Stimulated activated memory B cell treated with anti-CD40 and anti-IgM and Interleukin-4, amounts not matched to agents 10 μg/mL and 1 μg/mL and 100 μg/mL, for 72 hours (primary cell): ENCODE data around the gene PTPRA.
A peak's percentile ranks its signal among the peaks of the same experiment; 100 is the strongest.

ENCODE experiments used
- ATAC-seq: fragments of 150-1000 bp; cut with Tn5 transposase; 2 replicates; pipeline ENCODE4 v1.10.0; 2021
- H3K27ac Mint-ChIP-seq: one replicate; pipeline ENCODE4 v1.8.0; 2022; ENCODE audit warnings: mild to moderate bottlenecking, mixed read lengths
- H3K27me3 Mint-ChIP-seq: one replicate; pipeline ENCODE4 v1.8.0; 2022; ENCODE audit warnings: mixed read lengths
- H3K36me3 Mint-ChIP-seq: one replicate; pipeline ENCODE4 v1.8.0; 2022; ENCODE audit warnings: mixed read lengths
- H3K4me1 Mint-ChIP-seq: one replicate; pipeline ENCODE4 v1.8.0; 2022; ENCODE audit warnings: mixed read lengths
- H3K4me3 Mint-ChIP-seq: one replicate; pipeline ENCODE4 v1.8.0; 2022; ENCODE audit warnings: mild to moderate bottlenecking, moderate library complexity, mixed read lengths
- H3K9me3 Mint-ChIP-seq: one replicate; pipeline ENCODE4 v1.8.0; 2022; ENCODE audit warnings: mixed read lengths

PTPRA gene

DNA sequence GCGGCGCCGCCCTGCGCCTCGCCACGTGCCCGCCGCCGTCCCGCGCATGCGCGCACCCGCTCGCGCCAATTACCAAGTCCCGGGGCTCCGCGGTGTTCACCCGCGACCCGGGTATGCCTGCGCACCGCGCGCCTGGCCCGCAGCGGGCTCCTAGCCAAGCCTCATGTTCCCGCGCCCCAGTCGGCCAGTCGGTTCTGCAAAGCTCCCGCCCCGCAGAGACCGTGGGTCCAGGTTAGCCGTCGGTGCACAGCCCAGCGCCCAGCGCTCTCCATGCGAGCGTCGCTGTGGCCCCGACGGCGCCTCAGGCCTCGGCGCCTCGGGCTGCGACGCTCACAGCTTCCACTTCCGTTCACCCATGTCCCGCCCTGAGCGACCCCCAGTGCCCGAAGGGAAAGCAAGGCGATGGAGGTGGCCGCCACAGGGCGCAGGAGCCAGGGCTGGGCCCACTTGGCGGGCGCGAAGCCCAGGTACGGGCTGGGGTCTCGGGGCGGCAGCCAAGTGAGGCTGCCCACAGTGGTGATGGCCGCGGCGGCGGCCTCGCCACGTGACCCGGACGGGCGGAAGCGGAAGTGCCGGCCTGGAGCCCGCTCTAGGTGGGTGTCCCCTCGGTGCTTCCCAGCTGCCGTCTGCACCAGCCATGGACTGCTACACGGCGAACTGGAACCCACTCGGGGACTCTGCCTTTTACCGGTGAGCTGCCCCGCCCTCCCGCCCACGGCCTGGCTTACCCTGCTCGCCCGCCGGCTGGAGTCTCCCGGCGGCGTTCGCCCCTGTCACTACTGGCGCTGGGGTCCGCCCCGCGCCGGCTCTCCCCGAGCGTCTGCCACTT is 32.9 kb upstream of the PTPRA start, which contains the start of the genes PCED1A and VPS16:
Gene PCED1A (minus strand): TSS at position 518 of the 829 bp plus-strand sequence. CDS start 743 bp downstream, outside the sequence.
Gene VPS16 (plus strand): TSS at position 608 of the 829 bp plus-strand sequence. CDS start 30 bp downstream, at position 638.
- Mint-ChIP-seq H3K27me3 (no peaks in the 10 kb centered on the region), H3K4me1 (peaks cover 42% of the 10 kb centered on the region), H3K27ac (peak within 1 kb of the TSS; percentile 93), H3K9me3 (no peaks in the 10 kb centered on the region), H3K36me3 (peaks cover 24% of the 10 kb centered on the region), H3K4me3 (peak within 1 kb of the TSS; percentile 87)
- peak; percentile 99 for ATAC-seq

DNA sequence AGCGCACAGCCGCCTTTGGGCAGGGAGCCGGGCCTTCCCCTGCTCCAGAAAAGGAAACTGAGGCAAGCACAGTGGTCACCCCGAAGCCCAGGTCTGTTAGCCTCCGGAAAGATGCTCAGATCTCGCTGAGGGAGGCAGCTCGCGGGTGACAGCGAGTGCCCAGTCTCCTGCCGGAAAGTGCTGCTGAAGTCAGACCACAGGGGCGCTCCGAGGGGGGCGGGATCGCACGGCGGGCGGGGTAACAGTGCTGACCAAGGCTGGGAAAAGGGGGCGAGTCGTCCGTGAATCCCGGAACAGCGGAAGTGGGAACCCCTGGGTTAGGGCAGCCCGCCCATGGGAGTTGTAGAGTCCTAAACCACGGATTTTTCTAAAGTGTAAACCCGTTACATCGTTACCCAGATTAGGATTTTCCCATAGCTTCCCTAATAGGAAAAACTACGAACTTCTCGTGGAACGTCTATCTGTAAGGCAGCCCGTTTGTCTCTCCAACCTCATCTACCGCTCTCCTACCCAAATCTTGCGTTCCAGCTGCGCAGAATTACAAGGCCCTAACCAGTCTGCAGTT is 32.2 kb upstream of the PTPRA start:
- Mint-ChIP-seq H3K4me3 (peak overlapping the region; percentile 87), H3K4me1 (peaks cover 42% of the 10 kb centered on the region), H3K27ac (peak overlapping the region; percentile 93), H3K36me3 (peaks cover 24% of the 10 kb centered on the region), H3K27me3 (no peaks in the 10 kb centered on the region), H3K9me3 (no peaks in the 10 kb centered on the region)
- ATAC-seq: peak; percentile 51

- no peak for ATAC-seq
- Mint-ChIP-seq H3K4me3 (no peak overlapping the region), H3K36me3 (peaks cover 11% of the 10 kb centered on the region), H3K9me3 (no peaks in the 10 kb centered on the region), H3K4me1 (peaks cover 27% of the 10 kb centered on the region), H3K27ac (no peak overlapping the region), H3K27me3 (no peaks in the 10 kb centered on the region)
These were observed 27.7 kb upstream of the PTPRA start for GRCh38 chr20:2845607-2846006.

DNA sequence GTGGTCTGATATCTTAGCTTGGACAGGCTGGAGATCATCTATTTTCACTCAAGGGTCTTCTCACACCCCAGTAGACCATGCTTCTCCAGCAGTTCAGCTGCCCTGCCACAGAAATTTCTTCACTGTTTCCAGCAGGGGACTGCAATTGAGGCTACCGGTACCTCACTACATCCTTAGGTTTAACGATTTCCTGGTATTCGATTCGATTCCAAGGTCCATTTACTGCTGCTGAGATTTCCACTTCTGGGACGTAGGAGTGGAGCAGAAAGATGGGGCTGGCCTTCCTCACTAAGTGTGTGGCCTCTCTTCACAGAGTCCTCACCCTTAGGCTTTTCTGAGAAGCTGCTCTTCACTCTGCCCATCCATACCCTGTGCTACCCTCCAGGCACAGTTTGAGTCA is 26.6 kb upstream of the PTPRA start:
- H3K27ac Mint-ChIP-seq: no peak overlapping the region

GRCh38 chr20:2847802-2848201 is 25.5 kb upstream of the PTPRA start:
- Mint-ChIP-seq H3K36me3 (peaks cover 11% of the 10 kb centered on the region), H3K4me3 (no peak overlapping the region), H3K27me3 (no peaks in the 10 kb centered on the region), H3K27ac (no peak overlapping the region), H3K4me1 (peaks cover 31% of the 10 kb centered on the region), H3K9me3 (no peaks in the 10 kb centered on the region)
- ATAC-seq: no peak

More for the DNA sequence above, 26.6 kb upstream of the PTPRA start:
- H3K9me3 Mint-ChIP-seq: no peaks in the 10 kb centered on the region
- H3K36me3 Mint-ChIP-seq: peaks cover 11% of the 10 kb centered on the region
- peaks cover 25% of the 10 kb centered on the region for H3K4me1 Mint-ChIP-seq
- ATAC-seq: no peak
- no peaks in the 10 kb centered on the region for H3K27me3 Mint-ChIP-seq
- no peak overlapping the region for H3K4me3 Mint-ChIP-seq

DNA sequence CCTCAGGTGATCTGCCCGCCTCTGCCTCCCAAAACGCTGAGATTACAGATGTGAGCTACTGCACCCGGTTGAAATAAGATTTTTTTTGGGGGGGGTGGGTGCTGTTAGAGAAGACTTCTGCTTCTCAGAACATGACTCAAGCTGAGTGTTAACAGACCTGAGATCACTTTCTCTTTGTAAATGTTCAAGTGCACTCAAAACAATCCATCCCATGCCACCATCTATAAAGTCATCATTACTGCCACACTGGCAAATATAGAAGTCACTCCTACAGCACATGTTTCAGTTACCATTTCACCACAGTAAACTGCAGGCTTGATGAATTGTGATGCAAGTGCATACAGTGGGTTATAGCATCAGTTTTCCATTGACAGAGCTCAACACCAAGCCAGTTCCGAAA is 23.8 kb upstream of the PTPRA start:
- ATAC-seq: no peak
- Mint-ChIP-seq H3K9me3 (no peaks in the 10 kb centered on the region), H3K4me3 (no peak overlapping the region), H3K27me3 (no peaks in the 10 kb centered on the region), H3K27ac (no peak overlapping the region), H3K4me1 (peaks cover 21% of the 10 kb centered on the region), H3K36me3 (peaks cover 11% of the 10 kb centered on the region)

- Mint-ChIP-seq H3K36me3 (peaks cover 11% of the 10 kb centered on the region), H3K4me3 (no peak overlapping the region)
These were observed 22.2 kb upstream of the PTPRA start for GRCh38 chr20:2851086-2851485.

GRCh38 chr20:2858591-2858990 is 14.7 kb upstream of the PTPRA start:
- H3K4me1 Mint-ChIP-seq: no peaks in the 10 kb centered on the region

More at GRCh38 chr20:2851086-2851485, 22.2 kb upstream of the PTPRA start:
- H3K9me3 Mint-ChIP-seq: no peaks in the 10 kb centered on the region
- H3K4me1 Mint-ChIP-seq: peaks cover 14% of the 10 kb centered on the region
- no peak for ATAC-seq
- H3K27me3 Mint-ChIP-seq: no peaks in the 10 kb centered on the region
- H3K27ac Mint-ChIP-seq: no peak overlapping the region

GRCh38 chr20:2859330-2860121 is 13.8 kb upstream of the PTPRA start:
- no peak overlapping the region for H3K27ac Mint-ChIP-seq
- H3K27me3 Mint-ChIP-seq: no peaks in the 10 kb centered on the region
- no peak overlapping the region for H3K4me3 Mint-ChIP-seq
- no peaks in the 10 kb centered on the region for H3K9me3 Mint-ChIP-seq
- ATAC-seq: no peak
- H3K4me1 Mint-ChIP-seq: no peaks in the 10 kb centered on the region
- H3K36me3 Mint-ChIP-seq: peaks cover 29% of the 10 kb centered on the region

More at GRCh38 chr20:2858591-2858990, 14.7 kb upstream of the PTPRA start:
- H3K4me3 Mint-ChIP-seq: no peak overlapping the region
- H3K27ac Mint-ChIP-seq: no peak overlapping the region
- no peaks in the 10 kb centered on the region for H3K9me3 Mint-ChIP-seq
- H3K36me3 Mint-ChIP-seq: peaks cover 20% of the 10 kb centered on the region
- no peak for ATAC-seq
- no peaks in the 10 kb centered on the region for H3K27me3 Mint-ChIP-seq

DNA sequence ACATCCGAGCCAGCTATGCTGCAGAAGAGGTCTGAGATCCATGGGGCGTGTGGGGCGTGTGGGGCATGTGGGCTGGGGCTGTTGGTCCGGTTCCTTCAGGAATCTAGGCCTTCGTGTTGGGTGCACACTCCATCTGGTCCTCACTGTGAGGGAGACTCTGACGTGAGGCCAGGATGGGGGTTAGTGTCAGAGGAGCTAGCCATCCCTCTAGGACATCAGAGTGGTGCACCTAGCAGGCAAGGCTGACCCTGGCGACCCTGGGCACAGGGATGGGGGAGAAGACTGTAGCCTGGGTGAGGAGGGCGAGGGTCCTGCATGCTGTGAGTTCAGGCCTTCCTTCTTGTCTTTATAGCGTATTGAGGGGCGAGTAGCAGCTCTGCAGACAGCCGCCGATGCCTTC is 8.7 kb upstream of the PTPRA start:
- Mint-ChIP-seq H3K36me3 (peaks cover 57% of the 10 kb centered on the region), H3K27ac (no peak overlapping the region), H3K4me3 (no peak overlapping the region), H3K27me3 (no peaks in the 10 kb centered on the region), H3K9me3 (no peaks in the 10 kb centered on the region), H3K4me1 (peaks cover 15% of the 10 kb centered on the region)
- no peak for ATAC-seq

GRCh38 chr20:2865101-2865500 is 8.2 kb upstream of the PTPRA start:
- H3K27ac Mint-ChIP-seq: no peak overlapping the region
- H3K27me3 Mint-ChIP-seq: no peaks in the 10 kb centered on the region
- peaks cover 15% of the 10 kb centered on the region for H3K4me1 Mint-ChIP-seq
- no peak for ATAC-seq
- no peak overlapping the region for H3K4me3 Mint-ChIP-seq
- no peaks in the 10 kb centered on the region for H3K9me3 Mint-ChIP-seq
- peaks cover 57% of the 10 kb centered on the region for H3K36me3 Mint-ChIP-seq

DNA sequence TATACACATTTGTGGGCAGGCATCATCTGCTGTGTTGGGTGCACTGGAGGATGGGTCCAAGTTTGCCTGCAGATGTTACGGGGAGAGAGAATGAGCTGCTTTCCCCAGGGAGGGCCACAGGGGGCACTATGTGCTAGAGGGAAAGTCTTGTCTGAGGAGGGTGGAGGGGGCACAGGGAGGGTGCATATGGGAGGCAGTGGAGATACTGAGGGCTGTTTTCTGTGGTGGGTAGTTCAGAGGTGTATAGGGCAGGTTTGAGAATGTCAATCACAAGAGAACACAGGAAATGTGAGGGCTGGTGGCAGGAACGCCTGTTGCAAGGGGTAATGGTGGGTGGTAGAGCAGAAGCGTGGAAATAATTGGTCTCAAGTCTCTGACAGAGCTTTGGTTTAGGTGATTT is 7.7 kb upstream of the PTPRA start:
- Mint-ChIP-seq H3K36me3 (peaks cover 57% of the 10 kb centered on the region), H3K4me1 (peaks cover 19% of the 10 kb centered on the region), H3K27me3 (no peaks in the 10 kb centered on the region), H3K9me3 (no peaks in the 10 kb centered on the region), H3K4me3 (no peak overlapping the region), H3K27ac (no peak overlapping the region)
- no peak for ATAC-seq

GRCh38 chr20:2866236-2866635 is 7.0 kb upstream of the PTPRA start:
- H3K4me3 Mint-ChIP-seq: no peak overlapping the region
- ATAC-seq: no peak
- peaks cover 3% of the 10 kb centered on the region for H3K27me3 Mint-ChIP-seq
- H3K36me3 Mint-ChIP-seq: peaks cover 54% of the 10 kb centered on the region
- no peaks in the 10 kb centered on the region for H3K9me3 Mint-ChIP-seq
- no peak overlapping the region for H3K27ac Mint-ChIP-seq
- peaks cover 25% of the 10 kb centered on the region for H3K4me1 Mint-ChIP-seq

- H3K9me3 Mint-ChIP-seq: no peaks in the 10 kb centered on the region
- no peak for ATAC-seq
- H3K27me3 Mint-ChIP-seq: peaks cover 10% of the 10 kb centered on the region
- no peak overlapping the region for H3K27ac Mint-ChIP-seq
- peaks cover 35% of the 10 kb centered on the region for H3K4me1 Mint-ChIP-seq
- H3K4me3 Mint-ChIP-seq: no peak overlapping the region
- H3K36me3 Mint-ChIP-seq: peaks cover 47% of the 10 kb centered on the region
These were observed 6.0 kb upstream of the PTPRA start for GRCh38 chr20:2867081-2867864.
